GM19395 (cell line): ENCODE results near the gene TOM1L1.

Source experiments
- ATAC-seq: cut with Tn5 transposase; IDR thresholded peaks from one replicate; pipeline ENCODE4 v1.9.1; 2021; ENCODE audit warnings: mild to moderate bottlenecking, moderate library complexity; ENCODE audit not compliant: unreplicated experiment

TOM1L1 gene

GRCh38 chr17:54898576-54898975 lies 2.1 kb upstream of the TOM1L1 start:
- ATAC-seq = no peak

- no peak for ATAC-seq
Observed at GRCh38 chr17:54899201-54899600, 1.5 kb upstream of the TOM1L1 start.

- ATAC-seq = peak; percentile 4
Observed at GRCh38 chr17:54899721-54900456, 763 bp upstream of the TOM1L1 start.

GRCh38 chr17:54901230-54901822 lies 674 bp downstream of the TOM1L1 start:
- ATAC-seq = no peak

- no peak for ATAC-seq
Observed at GRCh38 chr17:54902017-54902416, 1.4 kb downstream of the TOM1L1 start.

GRCh38 chr17:54902611-54903010 lies 2.0 kb downstream of the TOM1L1 start:
- ATAC-seq = no peak

GRCh38 chr17:54903375-54903774 lies 2.7 kb downstream of the TOM1L1 start:
- ATAC-seq = no peak

GRCh38 chr17:54906683-54907082 lies 6.0 kb downstream of the TOM1L1 start:
- no peak for ATAC-seq

GRCh38 chr17:54907376-54907775 lies 6.7 kb downstream of the TOM1L1 start:
- no peak for ATAC-seq

GRCh38 chr17:54909766-54910165 lies 9.1 kb downstream of the TOM1L1 start:
- ATAC-seq = no peak

- ATAC-seq = no peak
Observed at GRCh38 chr17:54916721-54917120, 16.1 kb downstream of the TOM1L1 start.

- ATAC-seq = no peak
Observed at GRCh38 chr17:54919425-54919824, 18.8 kb downstream of the TOM1L1 start.

- no peak for ATAC-seq
Observed at GRCh38 chr17:54920819-54921218, 20.2 kb downstream of the TOM1L1 start.

GRCh38 chr17:54924405-54924804 lies 23.8 kb downstream of the TOM1L1 start:
- no peak for ATAC-seq

- no peak for ATAC-seq
Observed at GRCh38 chr17:54927525-54927924, 26.9 kb downstream of the TOM1L1 start.

GRCh38 chr17:54932711-54933110 lies 32.1 kb downstream of the TOM1L1 start:
- ATAC-seq = no peak

- ATAC-seq = no peak
Observed at GRCh38 chr17:54933921-54934320, 33.3 kb downstream of the TOM1L1 start.

GRCh38 chr17:54935471-54935870 lies 34.8 kb downstream of the TOM1L1 start:
- no peak for ATAC-seq

- ATAC-seq = no peak
Observed at GRCh38 chr17:54937018-54937417, 36.4 kb downstream of the TOM1L1 start.

- ATAC-seq = no peak
Observed at GRCh38 chr17:54937426-54937825, 36.8 kb downstream of the TOM1L1 start.

GRCh38 chr17:54941285-54941684 lies 40.6 kb downstream of the TOM1L1 start:
- ATAC-seq = no peak

- no peak for ATAC-seq
Observed at GRCh38 chr17:54944796-54945195, 44.1 kb downstream of the TOM1L1 start.

GRCh38 chr17:54945231-54945630 lies 44.6 kb downstream of the TOM1L1 start:
- ATAC-seq = no peak
